Measurements from ENCODE around the gene PATL2. TPM values are rescaled to one million over a fixed set of nuclear protein-coding genes. Genes with fewer than 3 reads are reported as not detected.

PATL2 gene
- total and polyA plus RNA-seq, 3 donors from 2014 or later, result 0.62 to 0.87 (median 0.76) TPM

DNA sequence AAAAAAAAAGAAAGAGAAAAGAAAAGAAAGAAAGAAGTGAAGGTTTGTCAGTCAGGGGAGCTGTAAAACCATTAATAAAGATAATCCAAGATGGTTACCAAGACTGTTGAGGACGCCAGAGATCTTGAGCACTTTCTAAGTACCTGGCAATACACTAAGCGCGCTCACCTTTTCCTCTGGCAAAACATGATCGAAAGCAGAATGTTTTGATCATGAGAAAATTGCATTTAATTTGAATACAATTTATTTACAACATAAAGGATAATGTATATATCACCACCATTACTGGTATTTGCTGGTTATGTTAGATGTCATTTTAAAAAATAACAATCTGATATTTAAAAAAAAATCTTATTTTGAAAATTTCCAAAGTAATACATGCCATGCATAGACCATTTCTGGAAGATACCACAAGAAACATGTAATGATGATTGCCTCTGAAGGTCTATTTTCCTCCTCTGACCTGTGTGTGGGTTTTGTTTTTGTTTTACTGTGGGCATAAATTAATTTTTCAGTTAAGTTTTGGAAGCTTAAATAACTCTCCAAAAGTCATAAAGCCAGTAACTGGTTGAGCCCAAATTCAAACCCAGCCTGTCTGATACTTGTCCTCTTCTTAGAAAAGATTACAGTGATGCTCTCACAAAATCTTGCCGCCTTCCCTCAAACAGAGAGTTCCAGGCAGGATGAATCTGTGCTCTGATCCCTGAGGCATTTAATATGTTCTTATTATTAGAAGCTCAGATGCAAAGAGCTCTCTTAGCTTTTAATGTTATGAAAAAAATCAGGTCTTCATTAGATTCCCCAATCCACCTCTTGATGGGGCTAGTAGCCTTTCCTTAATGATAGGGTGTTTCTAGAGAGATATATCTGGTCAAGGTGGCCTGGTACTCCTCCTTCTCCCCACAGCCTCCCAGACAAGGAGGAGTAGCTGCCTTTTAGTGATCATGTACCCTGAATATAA is 2.2 kb upstream of the PATL2 start:
- no peak for DNase-seq
- intact Hi-C loops (cut with DNase I; ENCODE audit: low total_unique reads), result no loop called here
- peak overlapping the region; percentile 98 to 99 for H3K27ac ChIP-seq
- no peaks in the 10 kb centered on the region for H3K9me3 ChIP-seq
- no peaks in the 10 kb centered on the region for H3K27me3 ChIP-seq
- H3K4me3 ChIP-seq, result peak overlapping the region; percentile 92 to 97
- 41 to 62% methylated on average over 5 of the region's 5 CpGs for WGBS, 2 donors
- TF ChIP-seq, protein P1, sequence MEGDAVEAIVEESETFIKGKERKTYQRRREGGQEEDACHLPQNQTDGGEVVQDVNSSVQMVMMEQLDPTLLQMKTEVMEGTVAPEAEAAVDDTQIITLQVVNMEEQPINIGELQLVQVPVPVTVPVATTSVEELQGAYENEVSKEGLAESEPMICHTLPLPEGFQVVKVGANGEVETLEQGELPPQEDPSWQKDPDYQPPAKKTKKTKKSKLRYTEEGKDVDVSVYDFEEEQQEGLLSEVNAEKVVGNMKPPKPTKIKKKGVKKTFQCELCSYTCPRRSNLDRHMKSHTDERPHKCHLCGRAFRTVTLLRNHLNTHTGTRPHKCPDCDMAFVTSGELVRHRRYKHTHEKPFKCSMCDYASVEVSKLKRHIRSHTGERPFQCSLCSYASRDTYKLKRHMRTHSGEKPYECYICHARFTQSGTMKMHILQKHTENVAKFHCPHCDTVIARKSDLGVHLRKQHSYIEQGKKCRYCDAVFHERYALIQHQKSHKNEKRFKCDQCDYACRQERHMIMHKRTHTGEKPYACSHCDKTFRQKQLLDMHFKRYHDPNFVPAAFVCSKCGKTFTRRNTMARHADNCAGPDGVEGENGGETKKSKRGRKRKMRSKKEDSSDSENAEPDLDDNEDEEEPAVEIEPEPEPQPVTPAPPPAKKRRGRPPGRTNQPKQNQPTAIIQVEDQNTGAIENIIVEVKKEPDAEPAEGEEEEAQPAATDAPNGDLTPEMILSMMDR (IDR thresholded peaks at IDR 0.05), result no peak
- TF ChIP-seq POLR2A (IDR thresholded peaks at IDR 0.05), result no peak
- no peaks in the 10 kb centered on the region for H3K36me3 ChIP-seq (ENCODE audit: low read depth, missing control alignments)
- H3K4me1 ChIP-seq, result peaks cover 3% of the 10 kb centered on the region

- Histone ChIP-seq H3K9me3 (no peaks in the 10 kb centered on the region), H3K27ac (peak overlapping the region; percentile 98 to 99), H3K4me1 (peaks cover 3% of the 10 kb centered on the region), H3K4me3 (peak overlapping the region; percentile 92 to 97), H3K36me3 (ENCODE audit: low read depth, missing control alignments) (no peaks in the 10 kb centered on the region), H3K27me3 (no peaks in the 10 kb centered on the region)
- peak; percentile 84 for DNase-seq
- TF ChIP-seq, protein P1 (IDR thresholded peaks at IDR 0.05), result no peak
- TF ChIP-seq POLR2A (IDR thresholded peaks at IDR 0.05), result no peak
- WGBS, 2 donors, result 5 to 8% methylated on average over 24 of the region's 24 CpGs
- intact Hi-C loops (cut with DNase I; ENCODE audit: low total_unique reads), result no loop called here
Measured at GRCh38 chr15:44712346-44713005, 1.4 kb upstream of the PATL2 start.

DNA sequence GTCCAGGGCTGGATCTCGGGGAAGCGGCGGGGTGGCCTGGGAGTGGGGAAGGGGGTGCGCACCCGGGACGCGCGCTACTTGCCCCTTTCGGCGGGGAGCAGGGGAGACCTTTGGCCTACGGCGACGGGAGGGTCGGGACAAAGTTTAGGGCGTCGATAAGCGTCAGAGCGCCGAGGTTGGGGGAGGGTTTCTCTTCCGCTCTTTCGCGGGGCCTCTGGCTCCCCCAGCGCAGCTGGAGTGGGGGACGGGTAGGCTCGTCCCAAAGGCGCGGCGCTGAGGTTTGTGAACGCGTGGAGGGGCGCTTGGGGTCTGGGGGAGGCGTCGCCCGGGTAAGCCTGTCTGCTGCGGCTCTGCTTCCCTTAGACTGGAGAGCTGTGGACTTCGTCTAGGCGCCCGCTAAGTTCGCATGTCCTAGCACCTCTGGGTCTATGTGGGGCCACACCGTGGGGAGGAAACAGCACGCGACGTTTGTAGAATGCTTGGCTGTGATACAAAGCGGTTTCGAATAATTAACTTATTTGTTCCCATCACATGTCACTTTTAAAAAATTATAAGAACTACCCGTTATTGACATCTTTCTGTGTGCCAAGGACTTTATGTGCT is 721 bp upstream of the PATL2 start:
- intact Hi-C loops (cut with DNase I; ENCODE audit: low total_unique reads), result no loop called here
- no peak for TF ChIP-seq POLR2A (IDR thresholded peaks at IDR 0.05)
- TF ChIP-seq, protein P1 (IDR thresholded peaks at IDR 0.05), result no peak
- H3K4me1 ChIP-seq, result peaks cover 3% of the 10 kb centered on the region
- peak overlapping the region; percentile 98 to 99 for H3K27ac ChIP-seq
- peak; percentile 54 for DNase-seq
- no peaks in the 10 kb centered on the region for H3K9me3 ChIP-seq
- 0% methylated on average over 22 to 46 of the region's 46 CpGs for WGBS, 2 donors
- H3K27me3 ChIP-seq, result no peaks in the 10 kb centered on the region
- peak overlapping the region; percentile 92 to 97 for H3K4me3 ChIP-seq
- no peaks in the 10 kb centered on the region for H3K36me3 ChIP-seq (ENCODE audit: low read depth, missing control alignments)

DNA sequence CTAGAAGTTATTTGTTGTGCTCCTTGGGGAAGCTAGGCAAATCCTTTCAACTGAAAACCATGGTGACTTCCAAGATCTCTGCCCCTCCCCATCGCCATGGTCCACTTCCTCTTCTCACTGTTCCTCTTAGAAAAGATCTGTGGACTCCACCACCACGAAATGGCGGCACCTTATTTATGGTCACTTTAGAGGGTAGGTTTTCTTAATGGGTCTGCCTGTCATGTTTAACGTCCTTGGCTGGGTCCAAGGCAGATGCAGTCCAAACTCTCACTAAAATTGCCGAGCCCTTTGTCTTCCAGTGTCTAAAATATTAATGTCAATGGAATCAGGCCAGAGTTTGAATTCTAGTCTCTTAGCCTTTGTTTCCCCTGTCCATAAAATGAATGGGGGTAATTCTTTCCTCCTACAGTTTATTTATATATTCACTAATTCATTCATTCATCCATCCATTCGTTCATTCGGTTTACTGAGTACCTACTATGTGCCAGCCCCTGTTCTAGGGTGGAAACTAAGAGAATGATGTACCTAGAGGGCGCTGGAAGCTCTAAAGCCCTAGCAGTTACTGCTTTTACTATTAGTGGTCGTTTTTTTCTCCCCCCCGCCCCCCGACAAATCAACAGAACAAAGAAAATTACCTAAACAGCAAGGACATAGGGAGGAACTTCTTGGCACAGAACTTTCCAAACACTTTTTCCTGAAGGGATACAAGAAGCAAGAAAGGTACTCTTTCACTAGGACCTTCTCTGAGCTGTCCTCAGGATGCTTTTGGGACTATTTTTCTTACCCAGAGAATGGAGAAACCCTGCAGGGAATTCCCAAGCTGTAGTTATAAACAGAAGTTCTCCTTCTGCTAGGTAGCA is 657 bp downstream of the PATL2 start:
- intact Hi-C loops (cut with DNase I; ENCODE audit: low total_unique reads), result no loop called here
- Histone ChIP-seq H3K9me3 (no peaks in the 10 kb centered on the region), H3K27ac (peak overlapping the region; percentile 98 to 99), H3K4me3 (peak overlapping the region; percentile 92 to 97), H3K4me1 (peaks cover 3% of the 10 kb centered on the region), H3K36me3 (ENCODE audit: low read depth, missing control alignments) (no peaks in the 10 kb centered on the region), H3K27me3 (no peaks in the 10 kb centered on the region)
- TF ChIP-seq, protein P1 (IDR thresholded peaks at IDR 0.05), result no peak
- no peak for TF ChIP-seq POLR2A (IDR thresholded peaks at IDR 0.05)
- WGBS, 2 donors, result 13 to 20% methylated on average over 11 of the region's 11 CpGs
- DNase-seq, result peak; percentile 44

Measured in testis (tissue), 3 donors.